HEK293T (cell line): ENCODE data around the gene ASTL.

ENCODE experiments used
- ARNT ChIP-seq: fragments of 450-650 bp; IDR thresholded peaks from 2 replicates; pipeline ENCODE4 v1.6.1; 2017; ENCODE audit warnings: mild to moderate bottlenecking
- BHLHE40 ChIP-seq: fragments of 450-650 bp; IDR thresholded peaks from 2 replicates; pipeline ENCODE4 v1.6.1; 2016; ENCODE audit warnings: mild to moderate bottlenecking, moderate library complexity, borderline replicate concordance
- ELF4 ChIP-seq: fragments of 450-650 bp; IDR thresholded peaks from 2 replicates; pipeline ENCODE4 v1.6.1; 2017; ENCODE audit warnings: antibody characterized with exemption
- FOXA1 ChIP-seq: fragments of 450-650 bp; IDR thresholded peaks from 2 replicates; pipeline ENCODE4 v1.6.1; 2016; ENCODE audit warnings: mild to moderate bottlenecking
- FOXM1 ChIP-seq: fragments of 450-650 bp; IDR thresholded peaks from 2 replicates; pipeline ENCODE4 v1.6.1; 2017; ENCODE audit warnings: mild to moderate bottlenecking, borderline replicate concordance
- LEF1 ChIP-seq: fragments of 450-650 bp; IDR thresholded peaks from 2 replicates; pipeline ENCODE4 v1.6.1; 2017; ENCODE audit warnings: mild to moderate bottlenecking, borderline replicate concordance
- PKNOX1 ChIP-seq: fragments of 450-650 bp; IDR thresholded peaks from 2 replicates; pipeline ENCODE4 v1.6.1; 2016
- SP1 ChIP-seq: fragments of 450-650 bp; IDR thresholded peaks from 2 replicates; pipeline ENCODE4 v1.6.1; 2017

GRCh38 chr2:96093528-96093927 is 44.8 kb downstream of the ASTL start:
- TF ChIP-seq SP1: no peak
- TF ChIP-seq FOXA1: no peak
- TF ChIP-seq BHLHE40: no peak
- TF ChIP-seq PKNOX1: no peak
- no peak for TF ChIP-seq FOXM1
- no peak for TF ChIP-seq ARNT
- TF ChIP-seq ELF4: no peak
- TF ChIP-seq LEF1: no peak
